ENCODE results near the gene NCKIPSD.

Gene NCKIPSD

GRCh38 chr3:48682786-48683185, 2.9 kb downstream of the NCKIPSD start:
- H3K4me3 ChIP-seq (ENCODE audit: low read length): no peak overlapping the region
- no peak for DNase-seq (ENCODE audit: low read depth)
- TF ChIP-seq CTCF (IDR thresholded peaks at IDR 0.05; ENCODE audit: insufficient read depth, low read depth, low read length, missing control alignments): no peak

- DNase-seq (ENCODE audit: low read depth): no peak
- TF ChIP-seq CTCF (IDR thresholded peaks at IDR 0.05; ENCODE audit: insufficient read depth, low read depth, low read length, missing control alignments): no peak
Measured at GRCh38 chr3:48681974-48682610, 3.6 kb downstream of the NCKIPSD start.

GRCh38 chr3:48681541-48681880, 4.2 kb downstream of the NCKIPSD start:
- no peak overlapping the region for H3K4me3 ChIP-seq (ENCODE audit: low read length)
- TF ChIP-seq CTCF (IDR thresholded peaks at IDR 0.05; ENCODE audit: insufficient read depth, low read depth, low read length, missing control alignments): no peak
- no peak for DNase-seq (ENCODE audit: low read depth)

More at GRCh38 chr3:48681974-48682610, 3.6 kb downstream of the NCKIPSD start:
- no peak overlapping the region for H3K4me3 ChIP-seq (ENCODE audit: low read length)

GRCh38 chr3:48680811-48681540, 4.7 kb downstream of the NCKIPSD start:
- TF ChIP-seq CTCF (IDR thresholded peaks at IDR 0.05; ENCODE audit: insufficient read depth, low read depth, low read length, missing control alignments): no peak
- DNase-seq (ENCODE audit: low read depth): no peak
- no peak overlapping the region for H3K4me3 ChIP-seq (ENCODE audit: low read length)

GRCh38 chr3:48679411-48680391, 6.0 kb downstream of the NCKIPSD start:
- TF ChIP-seq CTCF (IDR thresholded peaks at IDR 0.05; ENCODE audit: insufficient read depth, low read depth, low read length, missing control alignments): no peak
- no peak for DNase-seq (ENCODE audit: low read depth)
- H3K4me3 ChIP-seq (ENCODE audit: low read length): no peak overlapping the region

GRCh38 chr3:48678566-48679380, 6.9 kb downstream of the NCKIPSD start:
- H3K4me3 ChIP-seq (ENCODE audit: low read length): no peak overlapping the region
- TF ChIP-seq CTCF (IDR thresholded peaks at IDR 0.05; ENCODE audit: insufficient read depth, low read depth, low read length, missing control alignments): no peak
- no peak for DNase-seq (ENCODE audit: low read depth)
